HG03280 (cell line): Measurements from ENCODE around the gene ZNF618.

Experiments used
- ATAC-seq: cut with Tn5 transposase; IDR thresholded peaks from one replicate; pipeline ENCODE4 v1.9.1; 2021; ENCODE audit warnings: mild to moderate bottlenecking, moderate library complexity; ENCODE audit not compliant: unreplicated experiment

The ZNF618 gene

DNA sequence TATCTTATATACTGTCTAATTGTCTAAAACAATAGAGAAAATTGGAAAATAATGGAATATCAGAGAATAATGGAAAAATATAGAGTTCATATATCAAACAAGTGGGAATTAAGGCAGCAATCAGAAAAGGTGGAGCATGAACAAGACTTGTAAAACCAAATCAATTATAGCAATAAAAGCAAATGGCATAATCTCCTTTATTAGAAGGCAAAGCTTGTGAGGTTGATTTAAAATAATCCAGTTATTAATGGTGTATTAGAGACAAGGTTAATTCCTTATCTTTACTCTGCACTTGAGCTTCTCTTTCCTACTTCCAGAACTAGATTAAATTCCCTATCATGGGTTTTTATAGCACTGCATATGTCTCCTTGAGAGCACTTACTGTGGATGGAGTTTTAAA is 137.9 kb downstream of the ZNF618 start:
- ATAC-seq, result no peak

DNA sequence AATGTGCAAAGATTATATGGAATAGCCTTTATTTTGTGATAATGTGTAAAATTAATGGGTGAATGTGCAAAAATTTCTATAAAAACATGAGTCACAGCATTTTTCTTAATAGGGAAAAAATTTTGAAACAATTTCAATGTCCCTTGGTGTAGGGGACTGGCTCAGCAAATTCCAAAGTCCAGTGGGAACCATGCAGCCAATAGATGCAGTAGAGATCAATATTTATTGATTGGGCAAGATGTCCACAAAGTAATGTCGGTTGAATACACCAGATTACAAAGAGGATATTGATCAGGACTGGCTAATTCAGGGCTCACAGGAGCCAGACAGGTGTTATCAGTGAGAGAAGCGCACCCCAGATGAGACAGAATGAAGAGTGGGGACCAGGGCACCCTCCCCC is 139.5 kb downstream of the ZNF618 start:
- no peak for ATAC-seq

GRCh38 chr9:114016101-114016500 is 140.0 kb downstream of the ZNF618 start:
- ATAC-seq, result no peak

DNA sequence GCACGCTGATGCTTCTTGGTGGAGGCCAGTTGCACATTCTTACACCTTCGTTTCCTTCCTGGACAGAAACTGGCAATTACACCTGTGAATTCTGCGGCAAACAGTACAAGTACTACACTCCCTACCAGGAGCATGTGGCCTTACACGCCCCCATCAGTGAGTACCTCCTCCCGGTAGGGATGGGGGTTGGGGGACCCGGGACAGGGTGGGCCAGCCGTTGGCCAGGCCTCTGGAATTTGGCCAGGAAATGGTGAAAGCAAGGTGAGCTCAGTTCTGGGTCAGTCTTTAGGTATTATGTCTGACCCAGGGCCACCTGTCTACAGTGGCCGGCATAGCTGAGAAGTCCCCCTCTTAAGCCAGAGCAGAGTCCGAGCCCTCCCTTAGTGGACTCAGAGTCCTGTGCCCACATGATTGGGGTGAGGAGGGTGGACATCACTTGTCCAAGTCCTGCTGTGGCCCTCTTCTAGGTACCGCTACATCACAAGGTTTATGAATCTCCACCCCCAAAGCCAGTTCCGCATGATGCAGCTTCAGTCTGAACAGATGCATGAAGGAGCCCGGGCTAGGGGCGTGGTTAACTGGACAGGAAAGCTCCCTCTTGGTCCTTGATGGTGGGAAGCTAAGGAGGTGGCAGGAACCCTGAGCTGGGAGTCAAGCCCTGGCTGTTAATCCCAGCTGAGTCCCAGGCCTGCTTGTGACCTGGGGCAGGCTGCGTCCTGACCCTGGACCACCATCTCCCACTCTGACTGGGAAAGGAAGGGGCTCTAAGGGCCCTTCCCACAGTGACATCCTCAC is 140.7 kb downstream of the ZNF618 start:
- no peak for ATAC-seq

GRCh38 chr9:114017741-114018715 is 141.9 kb downstream of the ZNF618 start:
- ATAC-seq, result no peak

- no peak for ATAC-seq
These were observed 145.5 kb downstream of the ZNF618 start for GRCh38 chr9:114021578-114021977.

DNA sequence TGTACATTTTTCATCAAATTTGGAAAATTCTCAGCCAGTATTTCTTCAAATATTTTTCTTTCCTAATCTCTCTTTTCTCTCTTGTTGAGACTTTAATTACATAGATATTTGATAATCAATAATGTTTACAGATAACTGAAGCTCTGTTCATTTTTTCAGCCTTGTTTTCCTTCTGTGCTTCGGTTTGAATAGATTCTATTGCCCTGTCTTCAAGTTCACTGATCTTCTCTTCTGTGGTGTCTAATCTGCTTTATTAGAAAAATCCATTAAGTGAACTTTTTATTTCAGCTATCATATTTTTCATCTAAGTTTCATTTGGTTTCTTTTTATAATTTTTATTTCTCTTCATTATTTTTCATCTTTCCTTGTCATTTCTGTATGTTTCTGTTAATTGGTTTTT is 147.9 kb downstream of the ZNF618 start:
- no peak for ATAC-seq

- no peak for ATAC-seq
These were observed 149.2 kb downstream of the ZNF618 start for GRCh38 chr9:114025196-114025753.

- no peak for ATAC-seq
These were observed 149.7 kb downstream of the ZNF618 start for GRCh38 chr9:114025760-114026159.

- ATAC-seq, result no peak
These were observed 150.2 kb downstream of the ZNF618 start for GRCh38 chr9:114026335-114026734.

- no peak for ATAC-seq
These were observed 151.2 kb downstream of the ZNF618 start for GRCh38 chr9:114027159-114027862.

DNA sequence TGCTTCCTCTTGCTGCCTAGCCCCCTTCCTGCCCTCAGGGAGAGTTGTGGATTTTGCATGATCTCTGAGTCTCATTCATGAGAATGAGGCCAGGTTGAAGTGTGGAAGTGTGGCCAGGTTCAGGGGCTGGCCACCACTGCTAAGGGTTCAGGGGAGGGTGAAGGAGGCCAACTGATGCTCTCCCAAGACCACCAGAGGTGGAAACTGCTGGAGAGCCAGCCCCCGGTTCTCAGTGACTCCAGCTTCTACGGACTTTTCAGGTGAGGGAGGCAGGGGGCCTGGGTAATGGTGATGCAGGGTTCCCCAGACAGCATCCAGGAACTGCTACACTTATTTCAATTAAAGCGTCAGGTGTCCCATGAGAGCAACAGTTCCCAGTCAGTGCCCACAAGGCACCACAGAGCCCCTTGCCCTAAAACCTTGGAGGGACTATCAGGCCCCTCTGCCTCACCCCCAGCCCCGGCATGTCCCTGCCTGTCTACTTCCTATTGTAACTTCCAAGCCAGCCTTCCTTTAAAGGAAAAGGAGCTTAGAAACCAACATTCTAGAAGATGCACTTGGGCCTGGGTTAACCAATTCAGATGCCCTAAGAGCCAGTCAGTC is 151.9 kb downstream of the ZNF618 start:
- no peak for ATAC-seq

- ATAC-seq, result no peak
These were observed 152.5 kb downstream of the ZNF618 start for GRCh38 chr9:114028646-114029045.

GRCh38 chr9:114029311-114030170 is 153.4 kb downstream of the ZNF618 start:
- ATAC-seq, result no peak

DNA sequence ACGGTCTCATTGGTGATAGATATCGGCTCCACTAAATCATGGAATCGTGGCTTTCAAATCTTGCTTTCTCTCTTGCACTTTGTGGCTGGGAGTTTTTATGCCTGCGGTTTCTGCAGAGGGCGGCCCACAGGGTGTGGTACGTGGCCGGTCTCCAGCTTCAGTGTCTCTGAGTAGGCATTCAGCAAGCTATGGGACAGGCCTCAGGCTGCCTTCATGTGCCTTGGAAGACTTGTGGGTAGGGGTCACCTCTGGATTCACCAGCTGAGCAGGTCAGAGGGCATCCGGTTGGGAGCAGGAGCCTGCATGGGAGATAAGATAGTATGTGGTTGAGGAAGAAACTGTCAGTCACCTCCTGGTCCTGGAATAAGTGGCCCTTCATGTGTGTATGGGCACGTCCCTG is 154.3 kb downstream of the ZNF618 start:
- no peak for ATAC-seq

- no peak for ATAC-seq
These were observed 155.0 kb downstream of the ZNF618 start for GRCh38 chr9:114031037-114031630.

- no peak for ATAC-seq
These were observed 156.1 kb downstream of the ZNF618 start for GRCh38 chr9:114031948-114032840.
